ENCODE data around the gene NCK2. TPM values are rescaled to one million over a fixed set of nuclear protein-coding genes. Genes with fewer than 3 reads are reported as not detected.

The NCK2 gene
- total RNA-seq, 1 donor from 2014 or later: 32.3 TPM

DNA sequence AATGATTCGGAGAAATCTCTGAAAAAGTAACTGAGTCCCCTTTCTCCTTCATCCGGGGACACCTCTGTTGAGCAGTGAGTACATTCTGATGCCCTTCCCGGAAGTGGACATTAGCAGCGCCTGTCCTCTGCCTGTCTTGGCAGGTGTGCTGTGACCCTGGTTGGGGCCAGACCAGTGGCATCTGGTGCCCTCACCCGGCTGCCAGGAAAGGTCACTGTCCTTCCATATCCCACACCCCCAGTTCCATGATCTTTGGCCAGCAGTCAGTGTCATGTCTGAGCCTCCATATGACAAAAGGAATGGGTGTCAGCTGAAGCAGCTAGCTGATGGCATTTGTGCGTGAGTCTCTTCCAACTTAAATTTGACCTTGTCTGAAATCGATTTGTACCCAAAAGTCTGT is 128.1 kb downstream of the NCK2 start:
- ATAC-seq (ENCODE audit: poor library complexity) (peak; percentile 32), DNase-seq (no peak)
- intact Hi-C loops (cut with DNase I): no loop called here

GRCh38 chr2:105873281-105873680 is 128.6 kb downstream of the NCK2 start:
- intact Hi-C loops (cut with DNase I): no loop called here
- no peak for DNase-seq

GRCh38 chr2:105873721-105874120 is 129.0 kb downstream of the NCK2 start:
- intact Hi-C loops (cut with DNase I): no loop called here
- DNase-seq: no peak
- no peak for ATAC-seq (ENCODE audit: poor library complexity)

More at GRCh38 chr2:105873281-105873680, 128.6 kb downstream of the NCK2 start:
- no peak for ATAC-seq (ENCODE audit: poor library complexity)

DNA sequence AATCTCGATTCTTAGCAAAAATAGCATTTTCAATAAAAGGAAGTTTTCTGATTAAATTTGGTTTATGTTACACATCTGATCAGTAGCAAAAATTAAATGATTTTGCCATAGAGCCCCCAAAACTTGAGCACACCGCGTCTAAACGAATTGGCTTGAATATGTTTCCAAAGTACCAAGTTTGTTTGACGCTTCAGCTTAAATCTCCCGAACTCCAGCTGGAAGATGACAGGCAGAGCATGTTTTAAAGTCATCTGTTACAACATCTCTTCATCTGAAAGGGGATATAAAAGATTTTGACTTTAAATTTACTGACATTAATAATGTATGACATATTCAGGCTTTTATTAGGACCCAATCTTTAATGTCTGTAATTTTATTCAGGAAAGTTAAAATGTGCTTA is 129.8 kb downstream of the NCK2 start:
- intact Hi-C loops (cut with DNase I): no loop called here
- DNase-seq: no peak
- ATAC-seq (ENCODE audit: poor library complexity): no peak

DNA sequence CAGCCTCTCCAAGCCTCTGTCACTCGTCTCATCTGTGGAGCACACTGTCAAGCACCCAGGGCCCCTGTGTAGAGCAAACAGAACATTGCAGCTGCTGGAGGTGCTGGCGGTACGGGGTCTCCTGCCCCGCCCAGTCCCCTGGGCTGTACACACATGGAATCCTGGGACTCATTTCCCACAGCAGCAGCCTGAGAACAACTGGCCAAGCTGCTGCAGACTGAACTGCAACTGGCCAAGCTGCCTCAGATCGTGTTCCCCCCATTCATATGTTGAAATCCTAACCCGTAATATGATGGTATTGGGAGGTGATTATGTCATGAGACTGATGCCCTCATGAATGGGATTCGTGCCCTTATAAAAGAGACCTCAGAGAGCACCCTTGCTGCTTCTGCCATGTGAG is 130.5 kb downstream of the NCK2 start:
- ATAC-seq (ENCODE audit: poor library complexity): no peak

DNA sequence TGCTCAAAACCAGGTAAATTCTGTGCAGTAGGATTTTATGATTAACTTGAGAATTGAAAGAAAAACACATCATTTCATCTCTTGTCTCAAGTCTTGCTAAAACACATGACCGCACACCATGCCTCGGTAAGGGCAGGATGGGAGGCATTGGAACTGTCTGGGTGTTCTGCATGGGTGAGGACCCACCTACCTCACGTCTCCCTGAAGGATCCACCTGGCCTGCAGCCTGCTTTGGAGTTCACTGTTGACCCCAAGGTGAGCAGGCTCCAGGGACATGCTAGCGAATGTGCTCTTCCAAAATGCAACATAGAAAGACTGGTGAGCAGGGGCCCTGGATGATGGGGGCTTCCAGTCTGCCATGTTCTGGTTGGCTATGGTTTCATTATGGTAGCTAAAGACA is 131.5 kb downstream of the NCK2 start:
- DNase-seq: no peak
- intact Hi-C loops (cut with DNase I): no loop called here
- ATAC-seq (ENCODE audit: poor library complexity): no peak

More for the DNA sequence above, 130.5 kb downstream of the NCK2 start:
- no peak for DNase-seq
- intact Hi-C loops (cut with DNase I): no loop called here

GRCh38 chr2:105877945-105878344 is 133.2 kb downstream of the NCK2 start:
- intact Hi-C loops (cut with DNase I): no loop called here
- DNase-seq (no peak), ATAC-seq (ENCODE audit: poor library complexity) (no peak)

DNA sequence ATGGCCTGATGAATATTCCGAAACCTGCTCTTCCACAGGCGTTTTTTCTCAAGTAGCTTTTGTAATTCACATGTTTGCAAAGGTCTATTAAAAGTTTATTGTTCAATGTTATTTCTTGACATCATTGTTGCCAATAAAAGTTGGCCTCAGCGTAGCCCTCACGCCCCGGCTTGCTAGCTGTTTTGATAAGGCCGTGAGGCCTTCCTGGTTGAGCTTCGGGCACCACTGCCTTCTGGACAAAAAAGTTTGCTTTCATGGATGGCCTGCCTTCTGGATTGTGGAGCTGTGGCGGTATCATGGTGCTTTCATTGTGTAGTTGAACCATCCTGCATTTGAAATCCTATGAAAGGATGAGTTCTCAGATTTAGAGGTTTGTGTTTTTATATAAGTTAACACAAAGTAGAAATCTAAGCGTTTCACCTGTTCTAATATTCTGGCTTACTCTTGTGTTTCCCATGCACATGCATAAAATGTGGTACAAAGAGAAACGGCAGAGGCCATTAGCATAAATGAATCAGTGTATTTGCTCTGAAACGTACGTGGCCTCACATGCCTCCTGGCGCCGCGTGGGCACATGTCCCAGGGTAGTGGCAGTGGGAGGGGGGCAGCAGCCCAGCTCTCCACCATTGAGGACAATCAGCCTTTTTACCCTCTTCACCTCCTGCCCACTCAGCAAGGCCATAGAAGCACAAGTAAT is 134.5 kb downstream of the NCK2 start:
- no peak for DNase-seq
- intact Hi-C loops (cut with DNase I): no loop called here
- ATAC-seq (ENCODE audit: poor library complexity): no peak

- intact Hi-C loops (cut with DNase I): loop anchor here (10.0 kb wide), 1 partner anchor 275 kb away; no protein-coding TSS in a partner anchor
- DNase-seq (no peak), ATAC-seq (ENCODE audit: poor library complexity) (no peak)
These were observed 135.1 kb downstream of the NCK2 start for GRCh38 chr2:105879803-105880300.

DNA sequence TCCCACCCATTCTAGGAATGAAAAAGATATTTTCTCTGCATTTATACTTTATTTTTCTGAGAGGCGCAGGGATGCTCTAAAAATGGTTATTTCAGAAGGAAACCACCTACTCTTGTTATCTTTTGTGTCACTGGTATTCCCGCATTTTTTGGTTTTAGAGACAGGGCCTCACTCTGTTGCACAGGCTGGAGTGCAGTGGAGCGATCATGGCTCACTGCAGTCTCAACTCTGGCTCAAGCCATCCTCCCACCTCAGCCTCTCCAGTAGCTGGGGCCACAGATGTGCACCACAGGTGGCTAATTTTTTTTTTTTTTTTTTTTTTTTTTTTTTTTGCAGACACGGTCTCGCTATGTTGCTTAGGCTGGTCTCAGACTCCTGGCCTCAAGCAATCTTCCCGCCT is 135.9 kb downstream of the NCK2 start:
- no peak for ATAC-seq (ENCODE audit: poor library complexity)
- intact Hi-C loops (cut with DNase I): loop anchor here (10.0 kb wide), 1 partner anchor 276 kb away; no protein-coding TSS in a partner anchor

GRCh38 chr2:105881286-105882136 is 136.8 kb downstream of the NCK2 start:
- ATAC-seq (ENCODE audit: poor library complexity) (no peak), DNase-seq (no peak)
- intact Hi-C loops (cut with DNase I): loop anchor here (10.0 kb wide), 1 partner anchor 277 kb away; no protein-coding TSS in a partner anchor

More for the DNA sequence above, 135.9 kb downstream of the NCK2 start:
- DNase-seq: no peak

DNA sequence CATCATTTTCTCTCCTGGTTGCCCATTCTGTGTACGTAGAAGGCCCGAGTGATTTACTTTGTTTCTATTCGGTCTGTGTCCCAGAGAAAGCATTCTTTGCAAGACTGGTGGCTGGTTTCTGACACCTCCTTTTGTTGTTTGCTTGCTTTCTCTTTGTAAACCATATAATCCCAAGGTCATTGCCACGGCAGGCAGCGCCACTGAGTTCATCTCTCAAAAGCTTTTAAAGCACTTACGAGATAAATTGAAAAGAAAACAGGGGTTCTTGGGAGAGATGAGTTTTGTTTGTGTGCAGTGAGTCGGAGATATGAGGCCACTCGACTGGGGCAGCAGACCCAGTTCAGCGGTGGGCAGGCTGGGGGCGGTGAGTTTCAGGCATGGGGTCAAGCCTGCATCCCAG is 137.6 kb downstream of the NCK2 start:
- ATAC-seq (ENCODE audit: poor library complexity) (no peak), DNase-seq (no peak)
- intact Hi-C loops (cut with DNase I): loop anchor here (10.0 kb wide), 1 partner anchor 278 kb away; no protein-coding TSS in a partner anchor

- DNase-seq: no peak
- intact Hi-C loops (cut with DNase I): loop anchor here (10.0 kb wide), 1 partner anchor 278 kb away; no protein-coding TSS in a partner anchor
- ATAC-seq (ENCODE audit: poor library complexity): no peak
These were observed 138.3 kb downstream of the NCK2 start for GRCh38 chr2:105882920-105883435.

GRCh38 chr2:105883911-105884694 is 139.4 kb downstream of the NCK2 start:
- ATAC-seq (ENCODE audit: poor library complexity) (peak; percentile 10), DNase-seq (no peak)

GRCh38 chr2:105885456-105885855 is 140.7 kb downstream of the NCK2 start:
- intact Hi-C loops (cut with DNase I): loop anchor here (10.0 kb wide), 1 partner anchor 281 kb away; no protein-coding TSS in a partner anchor
- DNase-seq (no peak), ATAC-seq (ENCODE audit: poor library complexity) (no peak)

More at GRCh38 chr2:105883911-105884694, 139.4 kb downstream of the NCK2 start:
- intact Hi-C loops (cut with DNase I): loop anchor here (10.0 kb wide), 1 partner anchor 279 kb away; no protein-coding TSS in a partner anchor

- DNase-seq: no peak
- peak; percentile 74 for ATAC-seq (ENCODE audit: poor library complexity)
- intact Hi-C loops (cut with DNase I): loop anchor here (10.0 kb wide), 1 partner anchor 281 kb away; no protein-coding TSS in a partner anchor
These were observed 141.3 kb downstream of the NCK2 start for GRCh38 chr2:105886029-105886454.

DNA sequence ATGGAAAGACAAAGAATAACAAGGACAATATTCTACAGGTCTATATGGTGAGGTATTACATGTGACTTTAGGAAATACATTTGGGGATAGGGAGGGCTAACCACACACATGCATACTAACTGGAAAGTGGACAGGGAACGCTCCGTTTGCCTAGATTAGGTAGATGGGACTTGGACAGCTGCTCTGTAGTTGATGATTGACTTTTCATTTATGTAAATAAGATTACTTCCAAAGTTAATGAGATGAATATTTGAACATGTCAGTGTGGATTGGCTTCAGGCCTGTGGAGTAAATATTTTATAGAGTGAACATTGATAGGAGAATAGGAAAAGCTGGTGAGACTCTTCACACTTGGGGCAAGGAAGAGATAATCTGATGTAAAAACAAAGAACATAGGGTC is 142.0 kb downstream of the NCK2 start:
- intact Hi-C loops (cut with DNase I): loop anchor here (10.0 kb wide), 1 partner anchor 282 kb away; no protein-coding TSS in a partner anchor
- ATAC-seq (ENCODE audit: poor library complexity): peak; percentile 3
- DNase-seq: no peak

- ATAC-seq (ENCODE audit: poor library complexity) (no peak), DNase-seq (no peak)
- intact Hi-C loops (cut with DNase I): loop anchor here (10.0 kb wide), 1 partner anchor 282 kb away; no protein-coding TSS in a partner anchor
These were observed 142.5 kb downstream of the NCK2 start for GRCh38 chr2:105887256-105887655.
